HG03045 (cell line): ENCODE measurements around the gene OTUD4.
"Not testable (repeated sequence)": the region's sequence is repeated elsewhere in the genome, so short reads cannot be mapped to it uniquely, and the experiment has no call there.

Experiments used
- ATAC-seq: cut with Tn5 transposase; IDR thresholded peaks from one replicate; pipeline ENCODE4 v1.9.1; 2021; ENCODE audit warnings: mild to moderate bottlenecking, moderate library complexity; ENCODE audit not compliant: unreplicated experiment

The OTUD4 gene, protein sequence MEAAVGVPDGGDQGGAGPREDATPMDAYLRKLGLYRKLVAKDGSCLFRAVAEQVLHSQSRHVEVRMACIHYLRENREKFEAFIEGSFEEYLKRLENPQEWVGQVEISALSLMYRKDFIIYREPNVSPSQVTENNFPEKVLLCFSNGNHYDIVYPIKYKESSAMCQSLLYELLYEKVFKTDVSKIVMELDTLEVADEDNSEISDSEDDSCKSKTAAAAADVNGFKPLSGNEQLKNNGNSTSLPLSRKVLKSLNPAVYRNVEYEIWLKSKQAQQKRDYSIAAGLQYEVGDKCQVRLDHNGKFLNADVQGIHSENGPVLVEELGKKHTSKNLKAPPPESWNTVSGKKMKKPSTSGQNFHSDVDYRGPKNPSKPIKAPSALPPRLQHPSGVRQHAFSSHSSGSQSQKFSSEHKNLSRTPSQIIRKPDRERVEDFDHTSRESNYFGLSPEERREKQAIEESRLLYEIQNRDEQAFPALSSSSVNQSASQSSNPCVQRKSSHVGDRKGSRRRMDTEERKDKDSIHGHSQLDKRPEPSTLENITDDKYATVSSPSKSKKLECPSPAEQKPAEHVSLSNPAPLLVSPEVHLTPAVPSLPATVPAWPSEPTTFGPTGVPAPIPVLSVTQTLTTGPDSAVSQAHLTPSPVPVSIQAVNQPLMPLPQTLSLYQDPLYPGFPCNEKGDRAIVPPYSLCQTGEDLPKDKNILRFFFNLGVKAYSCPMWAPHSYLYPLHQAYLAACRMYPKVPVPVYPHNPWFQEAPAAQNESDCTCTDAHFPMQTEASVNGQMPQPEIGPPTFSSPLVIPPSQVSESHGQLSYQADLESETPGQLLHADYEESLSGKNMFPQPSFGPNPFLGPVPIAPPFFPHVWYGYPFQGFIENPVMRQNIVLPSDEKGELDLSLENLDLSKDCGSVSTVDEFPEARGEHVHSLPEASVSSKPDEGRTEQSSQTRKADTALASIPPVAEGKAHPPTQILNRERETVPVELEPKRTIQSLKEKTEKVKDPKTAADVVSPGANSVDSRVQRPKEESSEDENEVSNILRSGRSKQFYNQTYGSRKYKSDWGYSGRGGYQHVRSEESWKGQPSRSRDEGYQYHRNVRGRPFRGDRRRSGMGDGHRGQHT

DNA sequence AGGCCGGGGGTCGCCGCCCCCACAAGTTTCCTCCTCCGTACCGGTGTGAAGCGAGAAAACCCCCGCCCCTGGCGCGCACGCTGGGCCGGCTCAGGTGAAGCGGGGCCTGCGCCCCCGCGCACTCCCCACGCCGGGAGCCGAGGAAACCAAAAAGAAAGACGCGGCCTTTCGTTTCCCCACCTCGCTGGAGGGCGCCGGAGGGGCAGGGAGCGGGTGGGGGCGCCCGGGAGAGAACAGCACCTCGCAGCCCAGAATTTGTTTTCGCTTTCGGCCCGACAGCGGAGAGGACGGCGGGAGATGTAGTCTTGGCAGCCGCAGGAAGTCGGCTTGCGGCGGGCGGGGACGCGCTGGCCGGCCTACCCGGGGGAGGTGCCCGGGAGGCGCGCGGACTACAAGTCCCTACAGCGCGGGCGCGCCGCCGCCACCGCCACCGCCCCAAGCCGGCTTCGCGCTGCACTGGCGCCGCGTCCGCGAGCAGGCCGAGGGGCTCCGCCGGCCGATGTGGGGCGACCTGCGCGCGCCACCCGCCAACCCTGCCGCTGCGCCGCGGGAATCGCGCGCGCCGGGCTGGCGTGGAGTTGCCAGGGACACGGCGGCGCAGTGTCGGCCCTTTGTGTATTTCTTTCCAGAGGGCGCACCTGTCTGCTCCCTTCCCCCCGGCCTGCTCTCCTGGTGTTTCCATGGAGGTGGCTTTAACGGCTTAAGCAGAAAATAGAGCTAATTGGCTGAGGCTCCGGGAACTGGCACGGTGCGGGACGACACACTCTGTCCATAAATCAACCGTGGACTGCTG lies at the start of gene OTUD4:
TSS of gene OTUD4 (minus strand) at position 292 of the 793 bp plus-strand sequence. CDS start 616 bp downstream, outside the sequence.
- ATAC-seq, result peak; percentile 81

DNA sequence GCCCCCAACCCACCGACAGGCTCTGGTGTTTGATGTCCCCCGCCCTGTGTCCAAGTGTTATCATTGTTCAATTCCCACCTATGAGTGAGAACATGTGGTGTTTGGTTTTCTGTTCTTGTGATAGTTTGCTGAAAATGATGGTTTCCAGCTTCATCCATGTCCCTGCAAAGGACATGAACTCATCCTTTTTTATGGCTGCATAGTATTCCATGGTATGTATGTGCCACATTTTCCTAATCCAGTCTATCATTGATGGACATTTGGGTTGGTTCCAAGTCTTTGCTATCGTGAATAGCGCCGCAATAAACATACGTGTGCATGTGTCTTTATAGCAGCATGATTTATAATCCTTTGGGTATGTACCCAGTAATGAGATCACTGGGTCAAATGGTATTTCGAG lies 42.8 kb upstream of the OTUD4 start:
- ATAC-seq, result not testable (repeated sequence)

DNA sequence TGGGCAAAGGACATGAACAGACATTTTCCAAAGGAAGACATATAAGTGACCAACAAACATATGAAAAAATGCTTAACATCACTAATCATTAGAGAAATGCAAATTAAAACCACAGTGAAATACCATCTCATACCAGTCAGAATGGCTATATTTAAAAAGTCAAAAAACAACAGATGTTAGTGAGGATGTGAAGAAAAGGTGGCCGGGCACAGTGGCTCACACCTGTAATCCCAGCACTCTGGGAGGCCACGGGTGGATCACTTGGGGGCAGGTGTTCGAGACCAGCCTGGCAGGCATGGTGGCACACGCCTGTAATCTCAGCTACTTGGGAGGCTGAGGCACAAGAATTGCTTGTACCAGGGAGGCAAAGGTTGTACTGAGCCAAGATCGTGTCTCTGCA lies 41.1 kb upstream of the OTUD4 start:
- ATAC-seq, result not testable (repeated sequence)

DNA sequence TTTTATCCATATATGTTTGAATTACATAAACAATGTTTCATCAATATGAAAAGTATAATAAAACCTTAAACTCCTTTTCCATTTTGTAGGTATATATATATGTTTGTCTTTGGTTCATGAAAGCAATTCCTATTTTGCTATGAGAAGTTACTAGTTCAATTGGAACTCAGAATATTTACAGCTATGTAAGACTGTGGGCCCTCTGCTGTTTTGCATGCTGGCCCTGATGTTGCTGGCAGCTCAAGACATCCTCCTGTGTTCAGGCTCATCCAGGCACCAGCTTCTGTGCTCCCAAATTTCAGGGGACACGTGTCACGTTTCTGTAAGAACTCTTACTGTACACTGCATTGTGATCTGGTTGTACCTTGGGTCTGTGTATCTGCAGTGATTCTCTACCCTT lies 38.7 kb upstream of the OTUD4 start:
- ATAC-seq, result no peak

DNA sequence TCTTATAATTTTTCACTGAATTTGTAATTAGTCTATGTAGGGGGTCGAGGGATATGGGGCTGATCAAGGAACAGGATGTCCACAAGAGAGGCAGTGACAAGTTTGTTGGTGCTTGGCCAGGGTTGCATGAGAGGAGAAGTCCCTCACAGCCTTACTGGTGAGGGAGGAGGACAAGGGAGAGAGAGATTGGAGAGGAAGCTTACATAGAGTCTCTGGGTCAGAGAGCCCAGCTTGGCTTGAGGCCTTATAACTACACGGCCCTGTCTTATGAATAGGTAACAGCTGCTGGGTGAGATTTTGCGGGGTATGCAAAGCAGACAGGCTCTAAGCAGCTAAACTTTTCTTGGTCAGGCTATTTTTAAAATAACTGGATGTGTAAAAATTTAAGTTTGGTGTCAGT lies 37.9 kb upstream of the OTUD4 start:
- peak; percentile 95 for ATAC-seq

DNA sequence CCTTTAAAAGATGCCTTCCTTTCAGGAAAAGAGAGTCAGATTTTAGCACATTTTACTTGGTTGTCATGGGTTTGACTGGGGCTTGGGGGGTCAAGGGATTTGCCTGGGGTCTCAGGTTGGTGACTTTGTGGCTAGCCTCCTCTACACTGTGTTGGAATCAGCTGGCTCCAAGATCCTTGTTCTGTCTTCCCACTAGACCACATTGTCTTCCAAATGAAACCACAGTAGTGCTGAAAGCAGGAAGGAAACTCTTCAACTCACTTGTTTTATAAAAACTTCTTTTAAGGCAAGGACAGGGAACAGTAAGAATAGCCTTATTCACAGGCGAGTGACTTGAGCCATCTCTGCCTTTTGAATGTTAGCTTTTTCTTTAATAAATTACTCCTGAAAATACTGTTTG lies 37.0 kb upstream of the OTUD4 start:
- no peak for ATAC-seq

DNA sequence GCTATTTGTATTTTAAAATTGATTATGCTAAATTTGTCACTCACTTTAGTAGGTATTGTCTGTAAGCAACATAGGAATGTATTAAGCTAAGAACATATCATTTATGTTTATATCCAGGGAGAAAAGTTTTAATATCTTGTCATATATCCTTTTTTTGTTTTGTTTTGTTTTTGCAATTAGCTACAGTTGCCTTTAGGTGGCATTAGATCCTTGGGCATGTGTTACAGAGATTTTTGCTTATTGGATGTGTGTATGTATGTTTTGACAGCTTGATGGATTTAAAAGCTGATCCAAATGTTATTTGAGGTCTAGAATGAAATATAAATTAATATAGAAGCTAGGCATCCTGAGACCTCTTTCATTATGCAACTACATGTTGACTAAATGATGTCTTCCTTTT lies 36.1 kb upstream of the OTUD4 start:
- no peak for ATAC-seq

DNA sequence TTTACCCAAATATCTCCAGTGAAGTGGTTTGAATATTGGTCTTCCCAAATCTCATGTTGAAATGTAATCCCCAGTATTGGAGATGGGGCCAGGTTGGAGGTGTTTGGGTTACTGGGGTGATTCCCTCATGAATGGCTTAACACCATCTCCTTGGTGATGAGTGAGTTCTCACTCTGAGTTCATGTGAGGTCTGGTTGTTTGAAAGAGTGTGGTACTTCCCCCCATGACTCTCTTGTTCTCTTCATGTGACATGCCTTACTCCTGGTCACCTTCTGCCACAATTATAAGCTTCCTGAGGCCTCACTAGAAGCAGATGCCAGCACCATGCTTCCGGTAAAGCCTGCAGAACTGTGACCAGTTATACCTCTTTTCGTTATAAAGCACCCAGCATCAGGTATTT lies 32.9 kb upstream of the OTUD4 start:
- ATAC-seq, result no peak

DNA sequence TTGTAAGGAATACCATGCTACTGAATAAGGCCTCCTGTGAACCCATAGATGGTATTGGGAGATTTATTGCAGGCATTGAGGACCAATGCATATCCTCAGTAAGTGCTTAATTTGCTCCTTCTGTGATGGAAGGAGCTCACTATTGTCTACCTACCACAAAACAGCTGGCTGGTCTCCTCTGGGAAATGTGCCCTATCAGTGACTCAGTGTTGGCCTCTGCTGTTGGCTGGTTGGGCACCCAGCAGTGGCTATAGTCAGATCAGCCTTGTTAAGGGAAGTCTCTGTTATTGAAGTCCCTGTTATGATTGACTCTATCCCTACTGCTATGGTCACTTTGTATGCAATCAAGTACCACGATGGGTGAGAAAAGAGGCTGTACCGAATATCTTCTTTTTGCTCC lies 27.5 kb upstream of the OTUD4 start:
- ATAC-seq, result no peak

DNA sequence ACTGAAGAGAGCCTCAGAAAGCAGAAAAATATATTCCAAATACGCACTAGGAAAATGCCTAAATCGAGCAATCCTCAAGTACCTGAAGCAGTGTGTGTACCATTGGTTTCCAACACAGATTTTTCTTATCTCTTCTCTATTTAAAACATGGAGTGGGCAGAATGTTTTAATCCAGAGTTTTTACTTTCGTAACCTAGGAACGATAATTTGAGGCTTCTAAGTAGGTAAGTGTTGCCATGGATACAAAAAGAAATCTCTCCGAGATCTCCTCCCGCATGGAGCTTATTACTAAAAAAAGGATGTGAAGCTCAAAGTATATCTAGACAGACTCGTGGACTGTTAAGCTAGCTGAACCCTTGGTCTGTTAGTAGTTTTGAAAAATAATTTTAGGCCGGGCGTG lies 23.0 kb upstream of the OTUD4 start:
- ATAC-seq, result no peak

DNA sequence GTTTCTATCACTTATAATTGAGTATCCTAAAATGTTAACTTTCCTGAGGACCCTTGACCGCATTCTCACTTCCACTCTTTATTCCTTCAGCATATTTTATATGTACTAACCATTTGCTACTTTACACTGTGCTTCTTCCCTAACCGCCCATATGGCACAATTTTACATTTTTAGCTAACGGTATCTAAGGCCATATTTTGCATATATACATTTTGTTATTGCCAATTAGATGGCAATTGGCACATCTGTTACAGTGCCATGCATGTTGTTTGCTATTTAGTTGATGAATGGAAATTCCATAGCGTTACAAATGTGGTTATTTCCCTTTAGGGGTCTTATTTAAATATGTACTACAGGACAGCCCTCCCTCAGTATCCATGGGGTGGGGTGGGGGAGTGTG lies 20.0 kb upstream of the OTUD4 start:
- no peak for ATAC-seq

DNA sequence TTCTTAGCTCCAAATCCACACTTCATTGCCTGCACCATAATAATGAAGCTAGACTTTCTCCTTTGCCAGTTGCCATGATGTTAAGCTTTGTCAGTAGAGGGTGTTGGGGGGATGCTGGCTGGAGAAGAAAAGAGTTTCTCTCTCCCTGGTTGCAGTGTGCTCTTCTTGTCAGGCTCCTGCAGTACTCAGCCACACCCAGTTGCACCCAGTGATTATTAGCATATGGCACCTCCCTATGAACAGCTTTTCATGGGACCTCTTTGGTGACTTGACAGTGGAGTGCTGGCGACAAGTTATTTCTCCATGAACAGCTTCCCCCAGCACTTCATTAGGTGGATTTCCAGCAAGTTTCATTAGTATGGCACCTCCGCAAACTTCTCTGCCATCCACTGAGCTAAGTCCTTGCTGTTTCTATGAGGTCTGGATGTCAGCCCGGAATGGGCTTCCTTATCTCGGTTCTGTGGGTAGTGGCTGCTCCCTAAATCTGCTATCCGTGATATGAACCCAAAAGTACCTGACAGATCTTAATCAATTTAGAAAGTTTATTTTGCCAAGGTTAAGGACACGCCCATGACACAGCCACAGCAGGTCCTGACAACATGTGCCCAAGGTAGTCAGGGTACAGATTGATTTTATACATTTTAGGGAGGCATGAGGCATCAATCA lies 18.8 kb upstream of the OTUD4 start:
- ATAC-seq, result no peak

DNA sequence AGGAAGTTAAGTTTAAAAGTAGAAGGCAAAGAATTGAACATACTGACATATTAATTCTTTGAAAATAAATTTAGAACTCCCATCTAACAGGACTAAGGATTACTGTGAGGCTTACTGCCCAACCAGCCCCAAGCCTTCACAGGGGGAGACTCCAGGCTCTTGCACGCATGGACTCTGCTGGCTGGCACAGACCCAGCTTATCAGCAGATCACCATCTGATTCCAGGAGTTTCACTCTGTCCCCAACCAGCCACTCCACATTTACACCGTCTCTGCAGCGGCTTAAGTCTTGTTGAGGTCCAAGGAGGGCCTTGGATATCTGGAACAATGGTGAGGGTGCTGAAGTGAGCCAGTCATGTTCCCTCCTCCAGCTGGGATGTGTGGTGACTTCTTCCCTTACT lies 16.4 kb upstream of the OTUD4 start:
- ATAC-seq, result no peak

DNA sequence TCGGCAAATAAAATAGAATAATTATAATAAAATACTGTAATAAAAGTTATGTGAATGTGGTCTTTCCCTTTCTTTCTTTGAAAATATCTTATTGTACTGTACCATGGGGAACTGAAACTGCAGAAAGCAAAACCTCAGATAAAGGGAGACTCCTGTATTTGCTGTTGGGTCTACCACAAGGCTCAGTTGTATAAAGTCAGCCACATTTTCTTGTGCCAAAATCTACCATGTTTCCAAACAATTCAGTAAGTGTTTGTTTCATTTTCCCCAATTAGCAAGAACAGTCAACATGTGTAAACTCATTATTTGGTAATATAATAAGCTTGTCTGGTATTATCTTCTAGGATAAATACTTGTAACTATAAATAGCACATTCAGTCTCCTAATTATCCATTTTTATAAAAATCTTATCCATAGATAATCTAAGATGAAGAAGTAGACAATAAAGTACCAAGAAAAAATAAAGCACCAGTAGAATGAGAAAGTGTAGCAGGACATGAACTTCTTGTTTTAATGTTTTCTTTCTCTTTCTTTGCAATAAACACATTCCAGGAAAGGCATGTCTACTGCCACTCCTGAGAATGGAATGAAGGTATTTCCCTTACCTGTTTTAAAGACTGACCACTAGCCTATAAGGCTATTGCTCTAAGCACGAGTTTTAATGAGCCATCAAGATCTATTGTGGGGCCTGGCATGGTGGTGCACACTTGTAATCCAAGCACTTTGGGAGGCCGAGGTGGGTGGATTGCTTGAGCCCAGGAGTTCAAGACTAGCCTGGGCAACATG lies 15.0 kb upstream of the OTUD4 start:
- ATAC-seq, result peak; percentile 90

DNA sequence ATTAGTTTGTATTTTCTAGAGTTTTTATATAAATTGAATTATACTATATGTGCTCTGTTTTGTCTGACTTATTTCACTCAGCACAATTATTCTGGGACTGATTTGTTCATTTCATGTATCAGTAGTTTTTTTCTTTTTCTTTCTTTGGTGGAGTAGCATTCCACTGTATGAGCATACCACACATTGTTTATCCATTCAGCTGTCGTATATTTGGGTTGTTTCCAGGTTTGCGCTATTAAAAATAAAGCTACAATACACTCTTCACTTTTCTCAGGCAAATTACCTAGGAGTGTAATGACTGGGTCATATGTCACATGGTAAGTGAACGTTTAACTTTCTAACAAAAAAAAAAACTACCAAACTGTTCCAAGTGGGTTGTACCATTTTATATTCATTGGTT lies 9.6 kb upstream of the OTUD4 start:
- no peak for ATAC-seq

DNA sequence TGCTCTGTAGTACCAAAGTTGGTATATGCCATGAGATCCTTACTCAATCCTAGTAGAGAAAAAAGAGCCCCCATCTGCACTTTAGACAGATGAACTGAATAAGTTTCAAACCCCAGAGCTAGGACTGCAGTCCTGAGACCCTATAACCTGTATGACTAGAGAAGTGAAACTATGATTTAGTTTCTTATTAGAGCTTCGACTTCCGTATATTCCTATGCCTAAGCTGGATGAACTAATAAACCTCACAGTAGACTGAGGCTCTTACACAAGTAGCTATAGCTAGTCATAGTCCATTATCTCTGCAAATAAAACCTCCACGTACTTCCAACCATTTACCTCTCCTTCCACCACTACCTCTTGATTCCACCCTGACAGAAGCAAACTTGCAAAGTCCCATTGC lies 6.3 kb upstream of the OTUD4 start:
- ATAC-seq, result peak; percentile 67

DNA sequence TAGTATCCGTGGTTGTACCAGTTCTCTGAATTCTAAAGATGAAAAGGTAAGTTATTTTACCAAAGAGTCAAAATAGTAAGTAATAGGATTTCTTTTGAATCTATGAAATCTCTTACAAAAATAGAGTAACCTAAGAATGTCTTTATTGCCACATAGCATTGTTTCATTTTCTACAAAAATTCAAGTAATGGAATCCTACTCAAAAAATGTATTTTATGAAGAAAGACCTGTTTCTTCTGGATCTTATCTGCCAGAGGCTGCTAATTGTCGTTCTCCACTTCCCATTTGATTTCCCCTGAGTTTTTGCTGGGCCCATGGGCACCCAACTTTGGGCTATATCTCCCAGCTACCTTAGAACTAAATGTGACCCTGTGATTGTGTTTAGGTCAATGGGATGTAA lies 3.2 kb upstream of the OTUD4 start:
- no peak for ATAC-seq

DNA sequence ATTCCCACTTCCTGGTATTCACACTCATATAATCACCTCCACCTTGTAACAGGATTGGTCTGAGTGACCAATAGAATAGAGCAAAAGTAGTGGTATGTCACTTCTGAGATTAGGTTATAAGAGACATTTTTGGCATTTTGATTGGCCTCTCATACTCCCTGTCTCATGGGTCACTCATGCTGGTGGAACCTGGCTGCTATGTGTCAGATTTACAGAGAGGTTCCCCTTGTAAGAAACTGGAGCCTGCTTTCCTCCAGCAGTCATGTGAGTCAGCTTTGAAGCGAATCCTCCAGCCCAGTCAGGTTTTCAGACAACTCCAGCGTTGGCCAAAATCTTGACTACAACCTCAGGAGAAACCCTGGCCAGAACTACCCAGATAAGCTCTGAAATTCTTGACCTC lies 2.6 kb upstream of the OTUD4 start:
- ATAC-seq, result no peak

DNA sequence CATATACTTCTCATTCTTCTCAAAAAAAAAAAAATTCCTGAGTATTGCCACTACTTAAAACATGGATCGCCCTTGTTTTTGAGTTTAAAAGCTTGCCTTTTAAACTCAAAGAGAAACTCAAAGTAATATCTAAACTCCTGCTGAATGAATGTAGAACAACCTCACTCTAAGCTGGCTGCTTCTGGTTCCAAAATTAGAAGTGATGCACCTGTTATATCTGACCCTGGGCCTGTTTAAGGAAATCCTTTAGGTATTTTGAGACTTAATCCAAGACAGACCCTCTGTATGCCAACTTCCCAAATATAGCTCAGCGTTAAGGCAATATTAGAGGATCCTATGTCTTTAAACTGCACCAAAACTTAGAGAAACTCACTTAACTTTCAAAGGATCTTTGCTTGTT lies 1.8 kb upstream of the OTUD4 start:
- no peak for ATAC-seq
